HepG2 (cell line): ENCODE data around the gene AP5Z1. TPM values are rescaled to one million over a fixed set of nuclear protein-coding genes. Genes with fewer than 3 reads are reported as not detected.
A peak's percentile ranks its signal among the peaks of the same experiment; 100 is the strongest.

Experiments used
- ATAC-seq: fragments of 200-7000 bp; cut with Tn5 transposase; 3 replicates; pipeline ENCODE4 v1.9.1; 2020; ENCODE audit warnings: mild to moderate bottlenecking, moderate library complexity
- BruUV-seq: library from RNA; stranded (reverse); fragments of 400-500 nt; replicated peaks from 2 replicates; lab custom pipeline; 2021; lab: Mats Ljungman, UMichigan
- CTCF ChIA-PET: fragments of 300-600 bp; formaldehyde crosslinking; extraction: SDS; loops from one replicate; lab custom pipeline; 2021; ENCODE audit warnings: low total read pairs, inconsistent platforms, low intra/inter-chr PET ratio; lab: Yijun Ruan, JAX
- POLR2A ChIA-PET: fragments of 350-600 bp; sonication (Branson Sonifier 250); formaldehyde crosslinking; loops from one replicate; lab custom pipeline; 2020; ENCODE audit warnings: antibody characterized with exemption, inconsistent platforms; lab: Yijun Ruan, JAX
- DNase-seq: peaks from one replicate; pipeline ENCODE4 v3.0.0-alpha.2; 2015; ENCODE audit warnings: low spot score
- FAIRE-seq: peaks from 3 replicates; lab custom pipeline; 2011; peaks lifted over from hg19 to GRCh38; lab: Jason Lieb, UNC
- H2AFZ ChIP-seq: one replicate; pipeline ENCODE4 v1.6.1; 2011; ENCODE audit warnings: low read length, inconsistent platforms
- H3K27ac ChIP-seq: fragments of 300-600 bp; 3 replicates; pipeline ENCODE4 v1.8.0; 2011; ENCODE audit warnings: mixed run types, mild to moderate bottlenecking, mixed read lengths, low read length, inconsistent platforms; ENCODE audit not compliant: insufficient read depth; ENCODE audit errors: extremely low read length
- H3K27me3 ChIP-seq, 2 experiments: fragments of 200-600 bp in 1 of 2; 2 replicates in 1 of 2; 3 replicates in 1 of 2; pipeline versions ENCODE4 v1.6.0 to v1.8.0; 2011; ENCODE audit warnings: low read length in 2 of 2, mild to moderate bottlenecking in 2 of 2, moderate library complexity in 2 of 2, inconsistent platforms in 1 of 2; ENCODE audit not compliant: insufficient read depth in 2 of 2, control insufficient read depth in 1 of 2
- H3K36me3 ChIP-seq, 2 experiments: fragments of 200-600 bp in 1 of 2; replicated peaks in 1 of 2; 2 replicates in 1 of 2; 3 replicates in 1 of 2; pipeline versions ENCODE4 v1.5.1 to v1.8.0; 2011; ENCODE audit warnings: low read length in 2 of 2, inconsistent platforms in 1 of 2; ENCODE audit not compliant: insufficient read depth in 2 of 2, control insufficient read depth in 1 of 2
- H3K4me1 ChIP-seq: 2 replicates; pipeline ENCODE4 v1.5.1; 2012; ENCODE audit warnings: low read length, inconsistent platforms; ENCODE audit not compliant: insufficient read depth
- H3K4me2 ChIP-seq: 2 replicates; pipeline ENCODE4 v1.6.0; 2011; ENCODE audit warnings: low read depth, low read length, inconsistent platforms
- H3K4me3 ChIP-seq, 3 experiments: fragments of 200-600 bp in 1 of 3; sonication (generic), shearing (Covaris generic) in 1 of 3; replicated peaks in 1 of 3; 2 replicates each; pipeline ENCODE4 v1.5.1; 2011 to 2016; ENCODE audit warnings: low read length in 3 of 3, inconsistent platforms in 2 of 3, low read depth in 2 of 3, mild to moderate bottlenecking in 2 of 3, control low read depth in 1 of 3, mixed read lengths in 1 of 3; ENCODE audit not compliant: insufficient read depth in 1 of 3
- H3K79me2 ChIP-seq: one replicate; pipeline ENCODE4 v1.6.1; 2011; ENCODE audit warnings: low read length, inconsistent platforms; ENCODE audit not compliant: insufficient read depth
- H3K9ac ChIP-seq: 2 replicates; pipeline ENCODE4 v1.6.0; 2011; ENCODE audit warnings: mild to moderate bottlenecking, low read depth, low read length, inconsistent platforms; ENCODE audit not compliant: insufficient read depth
- H3K9me3 ChIP-seq: 2 replicates; pipeline ENCODE4 v1.5.1; 2012; ENCODE audit warnings: mild to moderate bottlenecking, low read length
- H4K20me1 ChIP-seq: 2 replicates; pipeline ENCODE4 v1.6.0; 2011; ENCODE audit warnings: inconsistent platforms, mild to moderate bottlenecking, low read length, moderate library complexity; ENCODE audit not compliant: insufficient read depth
- KLF15 ChIP-seq: sonication (generic); formaldehyde crosslinking; IDR thresholded peaks from 2 replicates; pipeline ENCODE4 v1.8.1; 2023; ENCODE audit warnings: borderline replicate concordance, mild to moderate bottlenecking, inconsistent platforms, missing genetic modification reagents, mixed read lengths
- MED8 ChIP-seq: sonication (generic); formaldehyde crosslinking; IDR thresholded peaks from 2 replicates; pipeline ENCODE4 v1.8.1; 2023; ENCODE audit warnings: mild to moderate bottlenecking, missing genetic modification reagents; ENCODE audit not compliant: insufficient replicate concordance
- MIXL1 ChIP-seq: IDR thresholded peaks from 2 replicates; pipeline ENCODE4 v1.6.1; 2016
- SATB2 ChIP-seq: sonication (generic); formaldehyde crosslinking; IDR thresholded peaks from 2 replicates; pipeline ENCODE4 v1.5.0; 2020; ENCODE audit warnings: missing genetic modification reagents
- SMAD3 ChIP-seq: sonication (generic); formaldehyde crosslinking; IDR thresholded peaks from 2 replicates; pipeline ENCODE4 v1.4.0; 2020; ENCODE audit warnings: missing genetic modification reagents
- THAP11 ChIP-seq: IDR thresholded peaks from 2 replicates; pipeline ENCODE4 v1.6.1; 2016; ENCODE audit warnings: missing biosample characterization, missing genetic modification reagents
- ZFP36L2 ChIP-seq: sonication (generic); formaldehyde crosslinking; IDR thresholded peaks from 2 replicates; pipeline ENCODE4 v1.4.0; 2020; ENCODE audit warnings: missing genetic modification reagents
- ZNF20 ChIP-seq: sonication (generic); formaldehyde crosslinking; IDR thresholded peaks from 2 replicates; pipeline ENCODE4 v1.4.0; 2020; ENCODE audit warnings: mild to moderate bottlenecking, moderate library complexity, missing genetic modification reagents
- ZNF263 ChIP-seq: sonication (generic); formaldehyde crosslinking; IDR thresholded peaks from 2 replicates; pipeline ENCODE4 v1.4.0; 2020; ENCODE audit warnings: missing genetic modification reagents
- ZNF670 ChIP-seq: sonication (generic); formaldehyde crosslinking; IDR thresholded peaks from 2 replicates; pipeline ENCODE4 v1.8.0; 2022; ENCODE audit warnings: mild to moderate bottlenecking, missing genetic modification reagents, borderline replicate concordance
- ZNF841 ChIP-seq: sonication (generic); formaldehyde crosslinking; IDR thresholded peaks from 2 replicates; pipeline ENCODE4 v1.8.1; 2023; ENCODE audit warnings: missing genetic modification reagents, borderline replicate concordance
- ZSCAN25 ChIP-seq: sonication (generic); formaldehyde crosslinking; IDR thresholded peaks from 2 replicates; pipeline ENCODE4 v1.8.0; 2022; ENCODE audit warnings: mild to moderate bottlenecking, missing genetic modification reagents
- WGBS: methylation state at CpG from one replicate; pipeline ENCODE4 v1.1.6; 2017; ENCODE audit warnings: low lambda C conversion rate; 5-methylcytosine and 5-hydroxymethylcytosine counted together
- in situ Hi-C: cut with HindIII; loops from 2 replicates; pipeline ENCODE4 v1.10.0; 2017; ENCODE audit warnings: low pct_unique_long_range_greater_than_20kb; ENCODE audit not compliant: extremely low pct_ligation_motif_present
- intact Hi-C: fragments of 100-400 bp; cut with micrococcal nuclease; formaldehyde crosslinking; loops from one replicate; pipeline ENCODE4 v1.10.0; 2022; ENCODE audit not compliant: unreplicated experiment
- polyA plus RNA-seq, 8 experiments: library from polyadenylated mRNA; depleted of rRNA in 3 of 8; stranded (reverse) in 7 of 8; unstranded in 1 of 8; fragments of >200 nt; fragmentation: Illumina TruSeq in 4 of 8; extraction: Trizol in 4 of 8; gene quantifications; 2 replicates each; pipeline versions ENCODE4 v1.2.1 to v1.2.3, GENCODE V29; 2011 to 2016; ENCODE audit warnings: low read depth in 4 of 8, missing spikeins in 1 of 8, mixed read lengths in 1 of 8; ENCODE audit not compliant: insufficient read depth in 1 of 8
- total RNA-seq, 5 experiments: library from RNA; depleted of rRNA; stranded (reverse); fragments of >200 nt; fragmentation: Illumina TruSeq; extraction: Trizol; gene quantifications; 2 replicates each; pipeline ENCODE4 v1.2.3, GENCODE V29; 2016; ENCODE audit warnings: low read depth in 1 of 5
- TF ChIP-seq, protein P1 (sequence below): sonication (generic); formaldehyde crosslinking; IDR thresholded peaks from 2 replicates; pipeline ENCODE4 v1.8.0; 2022; ENCODE audit warnings: mild to moderate bottlenecking, missing genetic modification reagents, moderate library complexity

AP5Z1 gene
- total and polyA plus RNA-seq, 2 of the 13 experiments (the other 11 are each of a cell fraction or from before 2014, with no cell fraction given) = 9.3 to 15.1 TPM

GRCh38 chr7:4835398-4836205, 60.2 kb downstream of the AP5Z1 start:
- in situ Hi-C loops = no loop called here
- Histone ChIP-seq H4K20me1 (no peaks in the 10 kb centered on the region), H3K9ac (no peak overlapping the region), H3K27me3 (peaks cover 4 to 35% of the 10 kb centered on the region in 2 experiments), H3K4me1 (peaks cover 9% of the 10 kb centered on the region; the same call in 1 of the 2 replicates), H3K27ac (no peak overlapping the region), H2AFZ (no peak overlapping the region), H3K4me3 (no peak overlapping the region), H3K79me2 (no peaks in the 10 kb centered on the region), H3K4me2 (no peak overlapping the region), H3K36me3 (no peaks in the 10 kb centered on the region)
- ChIA-PET CTCF (no interaction called here), POLR2A (no interaction called here)
- FAIRE-seq (no peak), DNase-seq (no peak), ATAC-seq (no peak)
- TF ChIP-seq ZNF263 (CRISPR knock-in tag) = peak; percentile 94
- no peak for TF ChIP-seq ZSCAN25 (CRISPR knock-in tag)
- TF ChIP-seq, all 625 proteins: peak for 1
- intact Hi-C loops = no loop called here
- WGBS = 40% methylated on average over 9 of the region's 28 CpGs
- H3K9me3 ChIP-seq = no peaks in the 10 kb centered on the region
- no TSS peak for BruUV-seq

- Histone ChIP-seq H3K9ac (no peak overlapping the region), H3K27me3 (peaks cover 4 to 35% of the 10 kb centered on the region in 2 experiments), H3K9me3 (no peaks in the 10 kb centered on the region), H2AFZ (no peak overlapping the region), H3K79me2 (no peaks in the 10 kb centered on the region), H3K36me3 (no peaks in the 10 kb centered on the region), H3K4me2 (no peak overlapping the region), H3K4me1 (peaks cover 9% of the 10 kb centered on the region; the same call in 1 of the 2 replicates), H3K4me3 (no peak overlapping the region), H4K20me1 (no peaks in the 10 kb centered on the region), H3K27ac (no peak overlapping the region)
- TF ChIP-seq ZFP36L2 (CRISPR knock-in tag) (no peak), ZNF670 (CRISPR knock-in tag) (no peak), MIXL1 (CRISPR knock-in tag) (no peak), THAP11 (CRISPR knock-in tag) (no peak), SATB2 (CRISPR knock-in tag) (no peak), SMAD3 (no peak), ZNF20 (CRISPR knock-in tag) (no peak), MED8 (CRISPR knock-in tag) (no peak), ZNF841 (CRISPR knock-in tag) (no peak), KLF15 (CRISPR knock-in tag) (no peak)
- TF ChIP-seq, protein P1, sequence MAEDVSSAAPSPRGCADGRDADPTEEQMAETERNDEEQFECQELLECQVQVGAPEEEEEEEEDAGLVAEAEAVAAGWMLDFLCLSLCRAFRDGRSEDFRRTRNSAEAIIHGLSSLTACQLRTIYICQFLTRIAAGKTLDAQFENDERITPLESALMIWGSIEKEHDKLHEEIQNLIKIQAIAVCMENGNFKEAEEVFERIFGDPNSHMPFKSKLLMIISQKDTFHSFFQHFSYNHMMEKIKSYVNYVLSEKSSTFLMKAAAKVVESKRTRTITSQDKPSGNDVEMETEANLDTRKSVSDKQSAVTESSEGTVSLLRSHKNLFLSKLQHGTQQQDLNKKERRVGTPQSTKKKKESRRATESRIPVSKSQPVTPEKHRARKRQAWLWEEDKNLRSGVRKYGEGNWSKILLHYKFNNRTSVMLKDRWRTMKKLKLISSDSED = no peak
- CTCF ChIA-PET = no interaction called here
- BruUV-seq = no TSS peak
- FAIRE-seq (no peak), ATAC-seq (no peak), DNase-seq (no peak)
- POLR2A ChIA-PET = no interaction called here
- in situ Hi-C loops = no loop called here
- intact Hi-C loops = no loop called here
- 66% methylated on average over 9 of the region's 30 CpGs for WGBS
These were observed 60.8 kb downstream of the AP5Z1 start for GRCh38 chr7:4836206-4836661.
